Endodermal cell (in vitro differentiated cells): ENCODE measurements around the gene AGO3. TPM values are rescaled to one million over a fixed set of nuclear protein-coding genes. Genes with fewer than 3 reads are reported as not detected.

Source experiments
- DNase-seq: peaks from one replicate; pipeline ENCODE4 v3.0.0-alpha.2; 2017
- H3K27ac ChIP-seq: 2 replicates; pipeline ENCODE4 v1.5.1; 2013; ENCODE audit warnings: mild to moderate bottlenecking, low read depth, low read length, moderate library complexity
- H3K27me3 ChIP-seq: 2 replicates; pipeline ENCODE4 v1.6.1; 2013; ENCODE audit warnings: mild to moderate bottlenecking, low read length, moderate library complexity; ENCODE audit not compliant: insufficient read depth, control insufficient read depth, poor library complexity, severe bottlenecking
- H3K36me3 ChIP-seq: 2 replicates; pipeline ENCODE4 v1.7.0; 2013; ENCODE audit warnings: mild to moderate bottlenecking, low read length, moderate library complexity; ENCODE audit not compliant: control insufficient read depth, insufficient read depth
- H3K4me1 ChIP-seq: one replicate; pipeline ENCODE4 v1.7.0; 2013; ENCODE audit warnings: low read length; ENCODE audit not compliant: control insufficient read depth, insufficient read depth
- H3K4me3 ChIP-seq: 2 replicates; pipeline ENCODE4 v1.5.1; 2013; ENCODE audit warnings: mild to moderate bottlenecking, low read length, moderate library complexity
- H3K9ac ChIP-seq: 2 replicates; pipeline ENCODE4 v1.6.1; 2013; ENCODE audit warnings: mild to moderate bottlenecking, low read length, moderate library complexity; ENCODE audit not compliant: poor library complexity, severe bottlenecking; ENCODE audit errors: extremely low read depth
- H3K9me3 ChIP-seq: 2 replicates; pipeline ENCODE4 v1.6.1; 2013; ENCODE audit warnings: mild to moderate bottlenecking, low read length, moderate library complexity; ENCODE audit not compliant: control insufficient read depth
- H3K27ac Mint-ChIP-seq: 2 replicates; pipeline ENCODE4 v1.8.0; 2020; ENCODE audit warnings: mixed read lengths
- H3K27me3 Mint-ChIP-seq: 2 replicates; pipeline ENCODE4 v1.8.0; 2021; ENCODE audit warnings: mild to moderate bottlenecking, mixed read lengths; ENCODE audit not compliant: insufficient read depth
- H3K36me3 Mint-ChIP-seq: 2 replicates; pipeline ENCODE4 v1.8.0; 2020; ENCODE audit warnings: low read depth, mixed read lengths
- H3K4me1 Mint-ChIP-seq: 2 replicates; pipeline ENCODE4 v1.8.0; 2020; ENCODE audit warnings: mixed read lengths
- H3K4me3 Mint-ChIP-seq: 2 replicates; pipeline ENCODE4 v1.8.0; 2020; ENCODE audit warnings: mild to moderate bottlenecking, moderate library complexity, mixed read lengths
- H3K9me3 Mint-ChIP-seq: 2 replicates; pipeline ENCODE4 v1.8.0; 2020; ENCODE audit warnings: mild to moderate bottlenecking, mixed read lengths
- WGBS, 2 experiments: methylation state at CpG; one replicate each; pipeline versions ENCODE4 v1.1.5 to v1.1.7; 2013; ENCODE audit warnings: missing lambda C conversion rate in 2 of 2, mixed read lengths in 1 of 2; ENCODE audit not compliant: insufficient coverage in 1 of 2, insufficient read length in 1 of 2; 5-methylcytosine and 5-hydroxymethylcytosine counted together
- total RNA-seq, 2 donors: library from RNA; stranded (reverse); fragmentation: NEBNext Ultra II Directional in 1 of 2; extraction: Animal tissue kit (Norgen Biotek cat#: 25700) in 1 of 2; gene quantifications; 2 replicates in 1 of 2; 3 replicates in 1 of 2; pipeline ENCODE4 v1.2.1, GENCODE V29; 2021
- TF ChIP-seq, protein P1 (sequence below): fragments of 200-600 bp; sonication (generic); conservative IDR thresholded peaks from 2 replicates; pipeline ENCODE4 v1.5.0; 2021; ENCODE audit warnings: antibody characterized with exemption, mild to moderate bottlenecking

AGO3 gene
- total RNA-seq, 2 donors from 2014 or later, result 32.8 to 39.8 TPM

DNA sequence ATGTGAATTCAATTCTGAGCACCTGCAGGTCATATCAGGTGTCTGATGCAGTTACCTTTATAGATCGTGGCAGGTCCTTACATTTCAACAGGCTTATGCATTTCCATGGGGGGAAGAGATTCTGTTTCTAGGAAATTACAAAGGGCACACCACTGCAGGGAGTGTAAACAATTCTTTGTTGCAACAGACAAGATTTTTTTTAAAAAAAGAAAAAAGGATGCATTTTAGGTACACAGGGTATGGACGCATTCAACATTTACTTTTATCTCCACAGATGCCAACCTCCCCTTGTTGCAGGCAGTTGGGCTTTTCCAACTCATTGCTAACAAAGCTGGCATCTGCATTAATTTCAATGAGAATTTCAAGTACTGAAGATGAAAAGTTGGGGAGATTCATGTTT is 139.4 kb downstream of the AGO3 start:
- 80% methylated on average over 2 of the region's 2 CpGs; no CpG with 5 or more reads in 1 of the 2 experiments for WGBS, 2 experiments

GRCh38 chr1:36076979-36077573 is 146.2 kb downstream of the AGO3 start:
- H3K36me3 ChIP-seq, result no peaks in the 10 kb centered on the region

More for the DNA sequence above, 139.4 kb downstream of the AGO3 start:
- no peaks in the 10 kb centered on the region for H3K4me1 Mint-ChIP-seq
- DNase-seq, result no peak
- no peak overlapping the region for H3K4me3 ChIP-seq
- no peak overlapping the region for H3K27ac ChIP-seq
- no peaks in the 10 kb centered on the region for H3K36me3 ChIP-seq
- no peak overlapping the region for H3K27ac Mint-ChIP-seq
- no peak overlapping the region for H3K4me3 Mint-ChIP-seq
- H3K9ac ChIP-seq, result no peak overlapping the region
- H3K27me3 Mint-ChIP-seq, result no peaks in the 10 kb centered on the region
- no peaks in the 10 kb centered on the region for H3K9me3 ChIP-seq
- H3K4me1 ChIP-seq, result no peaks in the 10 kb centered on the region
- H3K9me3 Mint-ChIP-seq, result no peaks in the 10 kb centered on the region
- TF ChIP-seq, protein P1, sequence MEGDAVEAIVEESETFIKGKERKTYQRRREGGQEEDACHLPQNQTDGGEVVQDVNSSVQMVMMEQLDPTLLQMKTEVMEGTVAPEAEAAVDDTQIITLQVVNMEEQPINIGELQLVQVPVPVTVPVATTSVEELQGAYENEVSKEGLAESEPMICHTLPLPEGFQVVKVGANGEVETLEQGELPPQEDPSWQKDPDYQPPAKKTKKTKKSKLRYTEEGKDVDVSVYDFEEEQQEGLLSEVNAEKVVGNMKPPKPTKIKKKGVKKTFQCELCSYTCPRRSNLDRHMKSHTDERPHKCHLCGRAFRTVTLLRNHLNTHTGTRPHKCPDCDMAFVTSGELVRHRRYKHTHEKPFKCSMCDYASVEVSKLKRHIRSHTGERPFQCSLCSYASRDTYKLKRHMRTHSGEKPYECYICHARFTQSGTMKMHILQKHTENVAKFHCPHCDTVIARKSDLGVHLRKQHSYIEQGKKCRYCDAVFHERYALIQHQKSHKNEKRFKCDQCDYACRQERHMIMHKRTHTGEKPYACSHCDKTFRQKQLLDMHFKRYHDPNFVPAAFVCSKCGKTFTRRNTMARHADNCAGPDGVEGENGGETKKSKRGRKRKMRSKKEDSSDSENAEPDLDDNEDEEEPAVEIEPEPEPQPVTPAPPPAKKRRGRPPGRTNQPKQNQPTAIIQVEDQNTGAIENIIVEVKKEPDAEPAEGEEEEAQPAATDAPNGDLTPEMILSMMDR, result no peak
- H3K27me3 ChIP-seq, result no peaks in the 10 kb centered on the region
- H3K36me3 Mint-ChIP-seq, result no peaks in the 10 kb centered on the region

GRCh38 chr1:36080236-36080635 is 149.3 kb downstream of the AGO3 start:
- DNase-seq, result no peak
- H3K9me3 ChIP-seq, result no peaks in the 10 kb centered on the region
- H3K9ac ChIP-seq, result no peak overlapping the region
- H3K4me1 ChIP-seq, result no peaks in the 10 kb centered on the region
- H3K27ac Mint-ChIP-seq, result no peak overlapping the region
- no peaks in the 10 kb centered on the region for H3K36me3 ChIP-seq
- 87% methylated on average over 3 of the region's 3 CpGs; no CpG with 5 or more reads in 1 of the 2 experiments for WGBS, 2 experiments
- TF ChIP-seq, protein P1, result no peak
- no peak overlapping the region for H3K27ac ChIP-seq
- peaks cover 13% of the 10 kb centered on the region for H3K27me3 Mint-ChIP-seq
- no peak overlapping the region for H3K4me3 Mint-ChIP-seq
- H3K9me3 Mint-ChIP-seq, result no peaks in the 10 kb centered on the region
- H3K4me3 ChIP-seq, result no peak overlapping the region
- H3K36me3 Mint-ChIP-seq, result no peaks in the 10 kb centered on the region
- H3K27me3 ChIP-seq, result no peaks in the 10 kb centered on the region
- H3K4me1 Mint-ChIP-seq, result no peaks in the 10 kb centered on the region

More at GRCh38 chr1:36076979-36077573, 146.2 kb downstream of the AGO3 start:
- Mint-ChIP-seq H3K27ac (no peak overlapping the region), H3K9me3 (no peaks in the 10 kb centered on the region), H3K36me3 (no peaks in the 10 kb centered on the region), H3K27me3 (peaks cover 5% of the 10 kb centered on the region), H3K4me1 (no peaks in the 10 kb centered on the region), H3K4me3 (no peak overlapping the region)
- Histone ChIP-seq H3K4me3 (no peak overlapping the region), H3K27me3 (no peaks in the 10 kb centered on the region), H3K27ac (no peak overlapping the region), H3K4me1 (no peaks in the 10 kb centered on the region), H3K9ac (no peak overlapping the region), H3K9me3 (no peaks in the 10 kb centered on the region)
- TF ChIP-seq, protein P1, result no peak
- WGBS, 2 experiments, result 85 to 91% methylated on average over 4 of the region's 4 CpGs
- no peak for DNase-seq
